Chondrocyte (in vitro differentiated cells): ENCODE measurements around the gene ING3. TPM values are rescaled to one million over a fixed set of nuclear protein-coding genes. Genes with fewer than 3 reads are reported as not detected.
"Not testable (repeated sequence)": the region's sequence is repeated elsewhere in the genome, so short reads cannot be mapped to it uniquely, and the experiment has no call there.

Source experiments
- DNase-seq: peaks from one replicate; pipeline ENCODE4 v3.0.0; 2021; ENCODE audit warnings: mixed read lengths, low spot score
- H3K27ac Mint-ChIP-seq: one replicate; pipeline ENCODE4 v1.8.0; 2021; ENCODE audit warnings: mild to moderate bottlenecking, moderate library complexity, mixed read lengths; ENCODE audit not compliant: unreplicated experiment
- H3K27me3 Mint-ChIP-seq: 2 replicates; pipeline ENCODE4 v1.8.0; 2021; ENCODE audit warnings: low read depth, mixed read lengths
- H3K36me3 Mint-ChIP-seq: 2 replicates; pipeline ENCODE4 v1.8.0; 2021; ENCODE audit warnings: low read depth, mixed read lengths
- H3K4me1 Mint-ChIP-seq: 2 replicates; pipeline ENCODE4 v1.8.0; 2021; ENCODE audit warnings: low read depth, mild to moderate bottlenecking, mixed read lengths
- H3K4me3 Mint-ChIP-seq: one replicate; pipeline ENCODE4 v1.8.0; 2021; ENCODE audit warnings: mild to moderate bottlenecking, moderate library complexity, mixed read lengths; ENCODE audit not compliant: unreplicated experiment
- H3K9me3 Mint-ChIP-seq: 2 replicates; pipeline ENCODE4 v1.8.0; 2021; ENCODE audit warnings: low read depth, mixed read lengths
- CTCF ChIP-seq: fragments of 200-600 bp; sonication (generic); IDR thresholded peaks from 2 replicates; pipeline ENCODE4 v1.5.0; 2021; ENCODE audit warnings: antibody characterized with exemption, mild to moderate bottlenecking, moderate library complexity
- total RNA-seq: library from RNA; stranded (reverse); gene quantifications from 3 replicates; pipeline ENCODE4 v1.2.1, GENCODE V29; 2021

Gene ING3
- total RNA-seq, 1 donor from 2014 or later = 14.2 TPM

DNA sequence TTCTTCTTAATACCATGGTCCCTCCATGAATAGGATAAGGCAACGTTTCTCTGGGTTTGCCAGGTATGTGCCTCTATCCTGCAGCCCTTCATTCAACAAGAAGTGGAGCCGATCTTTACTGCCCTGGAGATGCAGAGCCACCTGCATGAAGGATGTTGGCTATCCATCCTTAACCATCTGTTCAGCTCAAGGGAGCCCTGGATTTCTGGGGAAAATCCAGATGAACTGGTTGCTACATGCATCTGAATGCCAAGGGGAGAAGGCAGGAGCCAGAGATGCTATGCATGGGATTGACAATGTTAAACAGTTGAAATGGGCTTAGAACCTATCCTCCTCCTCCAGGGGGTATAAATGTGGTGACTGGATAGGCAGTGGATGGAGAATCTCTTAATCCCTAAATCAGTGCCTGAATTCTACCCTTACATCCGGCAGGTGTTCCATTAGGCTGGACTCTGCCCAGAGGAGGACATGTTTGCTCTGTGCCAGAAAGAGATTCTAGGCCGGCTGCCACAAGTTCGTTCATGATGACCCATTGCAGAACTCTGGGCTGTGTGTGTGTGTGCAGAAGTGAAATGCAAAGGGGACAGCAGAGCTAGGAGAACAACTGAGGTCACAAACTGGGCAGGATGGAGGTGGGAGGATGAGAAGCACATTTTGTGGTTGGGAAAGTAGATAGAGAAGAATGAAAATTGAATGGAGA, 53.6 kb downstream of the ING3 start:
- TF ChIP-seq CTCF = no peak
- no peak for DNase-seq
- peaks cover 46% of the 10 kb centered on the region for H3K4me1 Mint-ChIP-seq
- H3K36me3 Mint-ChIP-seq = no peaks in the 10 kb centered on the region
- H3K9me3 Mint-ChIP-seq = no peaks in the 10 kb centered on the region
- H3K27me3 Mint-ChIP-seq = no peaks in the 10 kb centered on the region
- H3K27ac Mint-ChIP-seq = no peak overlapping the region
- no peak overlapping the region for H3K4me3 Mint-ChIP-seq

DNA sequence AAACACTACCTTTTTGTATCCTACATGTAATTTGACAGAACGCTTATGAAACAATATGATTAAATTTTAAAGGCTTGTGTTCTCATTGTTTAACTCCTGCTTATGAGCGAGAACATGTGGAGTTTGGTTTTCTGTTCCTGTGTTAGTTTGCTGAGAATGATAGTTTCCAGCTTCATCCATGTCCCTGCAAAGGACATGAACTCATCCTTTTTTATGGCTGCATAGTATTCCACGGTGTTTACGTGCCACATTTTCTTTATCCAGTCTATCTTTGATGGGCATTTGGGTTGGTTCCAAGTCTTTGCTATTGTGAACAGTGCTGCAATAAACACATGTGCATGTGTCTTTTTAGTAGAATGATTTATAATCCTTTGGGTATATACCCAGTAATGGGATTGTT, 54.5 kb downstream of the ING3 start:
- peaks cover 39% of the 10 kb centered on the region for H3K4me1 Mint-ChIP-seq
- H3K27ac Mint-ChIP-seq, DNase-seq, H3K4me3 Mint-ChIP-seq, H3K27me3 Mint-ChIP-seq, H3K36me3 Mint-ChIP-seq, H3K9me3 Mint-ChIP-seq: not testable (repeated sequence)

GRCh38 chr7:121005996-121006584, 55.5 kb downstream of the ING3 start:
- Mint-ChIP-seq H3K36me3 (no peaks in the 10 kb centered on the region), H3K27me3 (no peaks in the 10 kb centered on the region), H3K27ac (no peak overlapping the region)

DNA sequence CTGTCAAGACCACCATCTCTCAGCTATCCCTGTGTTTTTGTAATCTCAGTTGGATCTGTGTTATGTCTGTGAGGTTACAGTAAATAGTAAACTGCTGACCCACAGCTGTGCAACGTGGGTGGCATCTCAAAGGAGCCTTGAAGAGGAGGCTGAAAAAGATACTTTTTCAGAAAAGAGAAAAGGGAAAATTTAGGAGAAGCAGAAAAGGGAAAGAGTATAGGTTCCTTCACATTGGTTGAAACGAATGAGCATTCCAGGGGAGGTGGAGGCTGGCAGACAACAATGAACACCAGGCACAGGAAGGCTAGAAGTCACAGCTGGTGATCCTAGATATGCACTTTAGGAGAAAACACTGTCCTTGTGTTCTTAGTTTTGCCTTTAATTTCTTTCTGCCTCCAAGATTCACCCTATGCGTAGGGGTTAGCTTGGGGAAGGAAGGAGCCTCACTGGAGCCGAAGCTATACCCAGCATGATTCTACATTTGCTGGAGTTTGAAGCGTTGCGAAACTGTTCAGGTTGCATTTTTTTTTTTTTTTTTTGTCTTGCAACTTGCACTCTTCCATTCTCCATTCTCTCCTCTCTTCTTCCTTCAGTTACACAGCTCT, 56.2 kb downstream of the ING3 start:
- Mint-ChIP-seq H3K9me3 (no peaks in the 10 kb centered on the region), H3K27me3 (no peaks in the 10 kb centered on the region), H3K27ac (no peak overlapping the region), H3K4me1 (peaks cover 22% of the 10 kb centered on the region), H3K4me3 (no peak overlapping the region), H3K36me3 (no peaks in the 10 kb centered on the region)
- DNase-seq = no peak
- TF ChIP-seq CTCF = no peak

More at GRCh38 chr7:121005996-121006584, 55.5 kb downstream of the ING3 start:
- no peaks in the 10 kb centered on the region for H3K9me3 Mint-ChIP-seq
- peaks cover 28% of the 10 kb centered on the region for H3K4me1 Mint-ChIP-seq
- H3K4me3 Mint-ChIP-seq = no peak overlapping the region
- DNase-seq = no peak
- no peak for TF ChIP-seq CTCF

- DNase-seq = no peak
- H3K27me3 Mint-ChIP-seq = no peaks in the 10 kb centered on the region
- H3K4me3 Mint-ChIP-seq = no peak overlapping the region
- no peaks in the 10 kb centered on the region for H3K9me3 Mint-ChIP-seq
- peaks cover 3% of the 10 kb centered on the region for H3K4me1 Mint-ChIP-seq
- no peaks in the 10 kb centered on the region for H3K36me3 Mint-ChIP-seq
- H3K27ac Mint-ChIP-seq = no peak overlapping the region
- no peak for TF ChIP-seq CTCF
Observed at GRCh38 chr7:121008816-121009215, 58.2 kb downstream of the ING3 start.
